Stimulated activated CD8-positive, alpha-beta memory T cell treated with anti-CD3 and anti-CD28 coated beads, Interleukin-15, amount 100 ng/mL, for 48 hours (primary cell): ENCODE results near the gene PYDC1.
"Not testable (repeated sequence)": the region's sequence is repeated elsewhere in the genome, so short reads cannot be mapped to it uniquely, and the experiment has no call there.

Experiments used
- DNase-seq, 2 donors: peaks; one replicate each; pipeline ENCODE4 v3.0.0-alpha.2; 2020; ENCODE audit warnings: low read depth in 2 of 2

PYDC1 gene

GRCh38 chr16:31216422-31217135 is at the start of gene PYDC1:
PYDC1 (minus strand) TSS chr16:31217135; CDS start chr16:31217028, 107 bp downstream.
- DNase-seq, result no peak

- DNase-seq, result peak; percentile 80 to 81
These were observed 48.7 kb upstream of the PYDC1 start for GRCh38 chr16:31265329-31266245.

- DNase-seq, result no peak
These were observed 45.1 kb upstream of the PYDC1 start for GRCh38 chr16:31262084-31262483.

- no peak for DNase-seq
These were observed 43.4 kb upstream of the PYDC1 start for GRCh38 chr16:31260136-31260931.

GRCh38 chr16:31258366-31258765 is 41.4 kb upstream of the PYDC1 start:
- no peak for DNase-seq

GRCh38 chr16:31256466-31256865 is 39.5 kb upstream of the PYDC1 start:
- DNase-seq, result no peak

- DNase-seq, result peak; percentile 26 to 37
These were observed 36.7 kb upstream of the PYDC1 start for GRCh38 chr16:31253642-31254045.

GRCh38 chr16:31251435-31251834 is 34.5 kb upstream of the PYDC1 start:
- DNase-seq, result no peak

- no peak for DNase-seq
These were observed 33.9 kb upstream of the PYDC1 start for GRCh38 chr16:31250782-31251384.

GRCh38 chr16:31248344-31248743 is 31.4 kb upstream of the PYDC1 start:
- DNase-seq, result no peak

GRCh38 chr16:31246296-31246695 is 29.4 kb upstream of the PYDC1 start:
- no peak for DNase-seq

- DNase-seq, result not testable (repeated sequence)
These were observed 28.7 kb upstream of the PYDC1 start for GRCh38 chr16:31245598-31245997.

GRCh38 chr16:31243734-31244670 is 27.1 kb upstream of the PYDC1 start:
- DNase-seq, result no peak

- no peak for DNase-seq
These were observed 25.3 kb upstream of the PYDC1 start for GRCh38 chr16:31242206-31242605.

GRCh38 chr16:31238041-31238440 is 21.1 kb upstream of the PYDC1 start:
- no peak for DNase-seq

GRCh38 chr16:31229501-31229900 is 12.6 kb upstream of the PYDC1 start:
- DNase-seq, result no peak

GRCh38 chr16:31228206-31228605 is 11.3 kb upstream of the PYDC1 start:
- DNase-seq, result no peak

- no peak for DNase-seq
These were observed 8.3 kb upstream of the PYDC1 start for GRCh38 chr16:31225193-31225592.

- no peak for DNase-seq
These were observed 7.4 kb upstream of the PYDC1 start for GRCh38 chr16:31224092-31224955.

- no peak for DNase-seq
These were observed 6.1 kb upstream of the PYDC1 start for GRCh38 chr16:31223044-31223443.
